PFSK-1 (cell line): Measurements from ENCODE around the gene MATCAP1.

Experiments
- POLR2AphosphoS5 ChIP-seq: IDR thresholded peaks from 2 replicates; pipeline ENCODE4 v1.6.1; 2012; ENCODE audit warnings: low read depth, mild to moderate bottlenecking, control low read depth, low read length, moderate library complexity
- SIN3A ChIP-seq: IDR thresholded peaks from 2 replicates; pipeline ENCODE4 v1.6.1; 2012; ENCODE audit warnings: mild to moderate bottlenecking, low read length, moderate library complexity, borderline replicate concordance; ENCODE audit not compliant: insufficient read depth
- TAF1 ChIP-seq: IDR thresholded peaks from 2 replicates; pipeline ENCODE4 v1.6.1; 2012; ENCODE audit warnings: low read length, control low read depth, borderline replicate concordance; ENCODE audit not compliant: insufficient read depth

DNA sequence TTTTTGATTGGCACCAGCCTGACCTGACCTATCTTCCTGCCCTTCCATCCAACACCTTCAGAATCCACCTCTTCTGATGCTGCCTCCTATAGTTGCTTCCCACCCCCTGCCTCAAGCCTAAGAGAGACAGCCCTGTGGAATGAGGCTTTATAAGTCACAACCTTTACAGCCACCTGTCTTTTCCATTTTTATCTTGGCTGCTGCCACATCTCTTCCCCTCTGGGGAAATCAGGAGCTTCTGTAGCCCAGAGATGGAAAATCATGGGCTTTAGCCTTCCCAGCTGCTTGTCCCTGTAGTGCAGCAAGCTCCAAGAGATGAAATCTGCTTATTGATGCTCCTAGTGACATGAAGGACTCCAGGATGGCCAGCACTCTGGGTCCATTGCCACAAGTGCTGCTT lies 55.3 kb downstream of the MATCAP1 start:
- no peak for TF ChIP-seq POLR2AphosphoS5
- no peak for TF ChIP-seq TAF1
- no peak for TF ChIP-seq SIN3A
